ENCODE data around the gene TCF12.

TCF12 gene

GRCh38 chr15:57237676-57238075 lies 319.2 kb downstream of the TCF12 start:
- Histone ChIP-seq H3K9me3 (ENCODE audit: control insufficient read depth, insufficient read depth, low read length) (no peaks in the 10 kb centered on the region), H3K4me3 (ENCODE audit: low read depth, low read length) (no peak overlapping the region), H3K4me1 (ENCODE audit: control insufficient read depth, insufficient read depth, low read length) (peaks cover 2% of the 10 kb centered on the region), H3K36me3 (ENCODE audit: control insufficient read depth, insufficient read depth, low read length) (no peaks in the 10 kb centered on the region), H3K9ac (ENCODE audit: low read depth, low read length) (no peak overlapping the region), H3K27me3 (ENCODE audit: control insufficient read depth, insufficient read depth, low read length) (no peaks in the 10 kb centered on the region)

- no peaks in the 10 kb centered on the region for H3K27me3 ChIP-seq (ENCODE audit: control insufficient read depth, insufficient read depth, low read length)
- no peaks in the 10 kb centered on the region for H3K9me3 ChIP-seq (ENCODE audit: control insufficient read depth, insufficient read depth, low read length)
- H3K4me1 ChIP-seq (ENCODE audit: control insufficient read depth, insufficient read depth, low read length): no peaks in the 10 kb centered on the region
- H3K36me3 ChIP-seq (ENCODE audit: control insufficient read depth, insufficient read depth, low read length): no peaks in the 10 kb centered on the region
- no peak overlapping the region for H3K9ac ChIP-seq (ENCODE audit: low read depth, low read length)
- no peak overlapping the region for H3K4me3 ChIP-seq (ENCODE audit: low read depth, low read length)
Observed at GRCh38 chr15:57245130-57245529, 326.7 kb downstream of the TCF12 start.

- Histone ChIP-seq H3K9me3 (ENCODE audit: control insufficient read depth, insufficient read depth, low read length) (no peaks in the 10 kb centered on the region), H3K4me1 (ENCODE audit: control insufficient read depth, insufficient read depth, low read length) (no peaks in the 10 kb centered on the region), H3K27me3 (ENCODE audit: control insufficient read depth, insufficient read depth, low read length) (no peaks in the 10 kb centered on the region), H3K9ac (ENCODE audit: low read depth, low read length) (no peak overlapping the region), H3K4me3 (ENCODE audit: low read depth, low read length) (no peak overlapping the region), H3K36me3 (ENCODE audit: control insufficient read depth, insufficient read depth, low read length) (no peaks in the 10 kb centered on the region)
Observed at GRCh38 chr15:57245714-57246113, 327.3 kb downstream of the TCF12 start.

- Histone ChIP-seq H3K27me3 (ENCODE audit: control insufficient read depth, insufficient read depth, low read length) (no peaks in the 10 kb centered on the region), H3K36me3 (ENCODE audit: control insufficient read depth, insufficient read depth, low read length) (no peaks in the 10 kb centered on the region), H3K9me3 (ENCODE audit: control insufficient read depth, insufficient read depth, low read length) (no peaks in the 10 kb centered on the region), H3K9ac (ENCODE audit: low read depth, low read length) (no peak overlapping the region), H3K4me3 (ENCODE audit: low read depth, low read length) (no peak overlapping the region), H3K4me1 (ENCODE audit: control insufficient read depth, insufficient read depth, low read length) (peaks cover 15% of the 10 kb centered on the region)
Observed at GRCh38 chr15:57248074-57248473, 329.6 kb downstream of the TCF12 start.

GRCh38 chr15:57251308-57251707 lies 332.9 kb downstream of the TCF12 start:
- Histone ChIP-seq H3K4me1 (ENCODE audit: control insufficient read depth, insufficient read depth, low read length) (peaks cover 19% of the 10 kb centered on the region), H3K27me3 (ENCODE audit: control insufficient read depth, insufficient read depth, low read length) (no peaks in the 10 kb centered on the region), H3K9ac (ENCODE audit: low read depth, low read length) (no peak overlapping the region), H3K36me3 (ENCODE audit: control insufficient read depth, insufficient read depth, low read length) (no peaks in the 10 kb centered on the region), H3K4me3 (ENCODE audit: low read depth, low read length) (no peak overlapping the region), H3K9me3 (ENCODE audit: control insufficient read depth, insufficient read depth, low read length) (no peaks in the 10 kb centered on the region)

GRCh38 chr15:57251941-57252340 lies 333.5 kb downstream of the TCF12 start:
- Histone ChIP-seq H3K4me3 (ENCODE audit: low read depth, low read length) (no peak overlapping the region), H3K9me3 (ENCODE audit: control insufficient read depth, insufficient read depth, low read length) (no peaks in the 10 kb centered on the region), H3K36me3 (ENCODE audit: control insufficient read depth, insufficient read depth, low read length) (no peaks in the 10 kb centered on the region), H3K4me1 (ENCODE audit: control insufficient read depth, insufficient read depth, low read length) (peaks cover 19% of the 10 kb centered on the region), H3K9ac (ENCODE audit: low read depth, low read length) (no peak overlapping the region), H3K27me3 (ENCODE audit: control insufficient read depth, insufficient read depth, low read length) (no peaks in the 10 kb centered on the region)

- H3K27me3 ChIP-seq (ENCODE audit: control insufficient read depth, insufficient read depth, low read length): no peaks in the 10 kb centered on the region
- peaks cover 19% of the 10 kb centered on the region for H3K4me1 ChIP-seq (ENCODE audit: control insufficient read depth, insufficient read depth, low read length)
- H3K36me3 ChIP-seq (ENCODE audit: control insufficient read depth, insufficient read depth, low read length): no peaks in the 10 kb centered on the region
- H3K9ac ChIP-seq (ENCODE audit: low read depth, low read length): no peak overlapping the region
- no peak overlapping the region for H3K4me3 ChIP-seq (ENCODE audit: low read depth, low read length)
- H3K9me3 ChIP-seq (ENCODE audit: control insufficient read depth, insufficient read depth, low read length): no peaks in the 10 kb centered on the region
Observed at GRCh38 chr15:57253082-57253481, 334.6 kb downstream of the TCF12 start.

- Histone ChIP-seq H3K9me3 (ENCODE audit: control insufficient read depth, insufficient read depth, low read length) (no peaks in the 10 kb centered on the region), H3K4me3 (ENCODE audit: low read depth, low read length) (no peak overlapping the region), H3K36me3 (ENCODE audit: control insufficient read depth, insufficient read depth, low read length) (no peaks in the 10 kb centered on the region)
Observed at GRCh38 chr15:57253500-57253899, 335.1 kb downstream of the TCF12 start.

GRCh38 chr15:57255751-57256341 lies 337.4 kb downstream of the TCF12 start:
- Histone ChIP-seq H3K27me3 (ENCODE audit: control insufficient read depth, insufficient read depth, low read length) (no peaks in the 10 kb centered on the region), H3K4me3 (ENCODE audit: low read depth, low read length) (no peak overlapping the region), H3K36me3 (ENCODE audit: control insufficient read depth, insufficient read depth, low read length) (no peaks in the 10 kb centered on the region), H3K4me1 (ENCODE audit: control insufficient read depth, insufficient read depth, low read length) (peaks cover 25% of the 10 kb centered on the region), H3K9ac (ENCODE audit: low read depth, low read length) (no peak overlapping the region), H3K9me3 (ENCODE audit: control insufficient read depth, insufficient read depth, low read length) (no peaks in the 10 kb centered on the region)

More at GRCh38 chr15:57253500-57253899, 335.1 kb downstream of the TCF12 start:
- H3K27me3 ChIP-seq (ENCODE audit: control insufficient read depth, insufficient read depth, low read length): no peaks in the 10 kb centered on the region
- H3K4me1 ChIP-seq (ENCODE audit: control insufficient read depth, insufficient read depth, low read length): peaks cover 19% of the 10 kb centered on the region
- no peak overlapping the region for H3K9ac ChIP-seq (ENCODE audit: low read depth, low read length)

GRCh38 chr15:57256939-57257338 lies 338.5 kb downstream of the TCF12 start:
- no peaks in the 10 kb centered on the region for H3K27me3 ChIP-seq (ENCODE audit: control insufficient read depth, insufficient read depth, low read length)
- H3K9me3 ChIP-seq (ENCODE audit: control insufficient read depth, insufficient read depth, low read length): no peaks in the 10 kb centered on the region
- H3K9ac ChIP-seq (ENCODE audit: low read depth, low read length): no peak overlapping the region
- no peak overlapping the region for H3K4me3 ChIP-seq (ENCODE audit: low read depth, low read length)
- H3K36me3 ChIP-seq (ENCODE audit: control insufficient read depth, insufficient read depth, low read length): no peaks in the 10 kb centered on the region
- H3K4me1 ChIP-seq (ENCODE audit: control insufficient read depth, insufficient read depth, low read length): peaks cover 19% of the 10 kb centered on the region

GRCh38 chr15:57259568-57260040 lies 341.2 kb downstream of the TCF12 start:
- Histone ChIP-seq H3K27me3 (ENCODE audit: control insufficient read depth, insufficient read depth, low read length) (no peaks in the 10 kb centered on the region), H3K4me1 (ENCODE audit: control insufficient read depth, insufficient read depth, low read length) (peaks cover 5% of the 10 kb centered on the region), H3K36me3 (ENCODE audit: control insufficient read depth, insufficient read depth, low read length) (no peaks in the 10 kb centered on the region), H3K4me3 (ENCODE audit: low read depth, low read length) (no peak overlapping the region), H3K9me3 (ENCODE audit: control insufficient read depth, insufficient read depth, low read length) (no peaks in the 10 kb centered on the region), H3K9ac (ENCODE audit: low read depth, low read length) (no peak overlapping the region)

GRCh38 chr15:57263520-57263919 lies 345.1 kb downstream of the TCF12 start:
- Histone ChIP-seq H3K36me3 (ENCODE audit: control insufficient read depth, insufficient read depth, low read length) (no peaks in the 10 kb centered on the region), H3K4me1 (ENCODE audit: control insufficient read depth, insufficient read depth, low read length) (peaks cover 5% of the 10 kb centered on the region), H3K27me3 (ENCODE audit: control insufficient read depth, insufficient read depth, low read length) (no peaks in the 10 kb centered on the region), H3K9ac (ENCODE audit: low read depth, low read length) (no peak overlapping the region), H3K4me3 (ENCODE audit: low read depth, low read length) (no peak overlapping the region), H3K9me3 (ENCODE audit: control insufficient read depth, insufficient read depth, low read length) (no peaks in the 10 kb centered on the region)
